ENCODE measurements around the gene GDF2. TPM values are rescaled to one million over a fixed set of nuclear protein-coding genes. Genes with fewer than 3 reads are reported as not detected.

The GDF2 gene
- total RNA-seq, 4 donors from 2014 or later: not detected

- 44 to 67% methylated on average over 3 of the region's 3 CpGs for WGBS, 2 donors
- H3K9me3 ChIP-seq: no peaks in the 10 kb centered on the region
- intact Hi-C loops (cut with DNase I): no loop called here
- no peak overlapping the region for H3K4me3 ChIP-seq (replicated peaks in 1 of 3)
- DNase-seq: peak; percentile 60 to 67
- no peak overlapping the region for H3K27ac ChIP-seq
- no peaks in the 10 kb centered on the region for H3K27me3 ChIP-seq
- TF ChIP-seq CTCF (IDR thresholded peaks at IDR 0.05) (no peak), POLR2A (IDR thresholded peaks at IDR 0.05) (no peak)
- no peaks in the 10 kb centered on the region for H3K36me3 ChIP-seq
- H3K4me1 ChIP-seq: no peaks in the 10 kb centered on the region
Observed at GRCh38 chr10:47290338-47290737, 31.9 kb upstream of the GDF2 start.

GRCh38 chr10:47291682-47292081 lies 30.6 kb upstream of the GDF2 start:
- 68 to 75% methylated on average over 3 of the region's 3 CpGs for WGBS, 2 donors
- TF ChIP-seq CTCF (IDR thresholded peaks at IDR 0.05) (no peak), POLR2A (IDR thresholded peaks at IDR 0.05) (no peak)
- no peak for DNase-seq
- Histone ChIP-seq H3K4me1 (no peaks in the 10 kb centered on the region), H3K9me3 (no peaks in the 10 kb centered on the region), H3K4me3 (replicated peaks in 1 of 3) (no peak overlapping the region), H3K27me3 (no peaks in the 10 kb centered on the region), H3K36me3 (no peaks in the 10 kb centered on the region), H3K27ac (no peak overlapping the region)
- intact Hi-C loops (cut with DNase I): no loop called here

- no peak overlapping the region for H3K4me3 ChIP-seq (replicated peaks in 1 of 3)
- DNase-seq: no peak
- H3K27ac ChIP-seq: no peak overlapping the region
- no peaks in the 10 kb centered on the region for H3K36me3 ChIP-seq
- intact Hi-C loops (cut with DNase I): no loop called here
- 93 to 96% methylated on average over 9 of the region's 9 CpGs for WGBS, 2 donors
- peaks cover 0 to 17% of the 10 kb centered on the region in 2 donors for H3K4me1 ChIP-seq
- H3K9me3 ChIP-seq: no peaks in the 10 kb centered on the region
- no peaks in the 10 kb centered on the region for H3K27me3 ChIP-seq
- TF ChIP-seq CTCF (IDR thresholded peaks at IDR 0.05) (no peak), POLR2A (IDR thresholded peaks at IDR 0.05) (no peak)
Observed at GRCh38 chr10:47294057-47294456, 28.2 kb upstream of the GDF2 start.

- Histone ChIP-seq H3K9me3 (no peaks in the 10 kb centered on the region), H3K36me3 (no peaks in the 10 kb centered on the region), H3K27me3 (no peaks in the 10 kb centered on the region), H3K27ac (no peak overlapping the region), H3K4me1 (peaks cover 0 to 20% of the 10 kb centered on the region in 2 donors), H3K4me3 (replicated peaks in 1 of 3) (no peak overlapping the region)
- intact Hi-C loops (cut with DNase I): no loop called here
- WGBS, 2 donors: 83 to 98% methylated on average over 5 of the region's 5 CpGs
- TF ChIP-seq POLR2A (IDR thresholded peaks at IDR 0.05) (no peak), CTCF (IDR thresholded peaks at IDR 0.05) (no peak)
- no peak for DNase-seq
Observed at GRCh38 chr10:47294501-47294900, 27.8 kb upstream of the GDF2 start.

GRCh38 chr10:47295411-47295810 lies 26.8 kb upstream of the GDF2 start:
- H3K4me1 ChIP-seq: peaks cover 0 to 27% of the 10 kb centered on the region in 2 donors
- no peak for DNase-seq
- H3K36me3 ChIP-seq: no peaks in the 10 kb centered on the region
- 96 to 98% methylated on average over 5 of the region's 5 CpGs for WGBS, 2 donors
- H3K27me3 ChIP-seq: no peaks in the 10 kb centered on the region
- H3K27ac ChIP-seq: no peak overlapping the region
- H3K4me3 ChIP-seq (replicated peaks in 1 of 3): no peak overlapping the region
- no peaks in the 10 kb centered on the region for H3K9me3 ChIP-seq
- TF ChIP-seq CTCF (IDR thresholded peaks at IDR 0.05): no peak
- no peak for TF ChIP-seq POLR2A (IDR thresholded peaks at IDR 0.05)
- intact Hi-C loops (cut with DNase I): no loop called here

Measured in thyroid gland (tissue), 4 donors.